ENCODE data around the gene ATP5ME. TPM values are rescaled to one million over a fixed set of nuclear protein-coding genes. Genes with fewer than 3 reads are reported as not detected.

Gene ATP5ME
- total RNA-seq, 6 experiments from 2014 or later: 181 to 374 (median 290) TPM

- Mint-ChIP-seq H3K36me3 (ENCODE audit: low read depth) (peaks cover 17% of the 10 kb centered on the region), H3K9me3 (peaks cover 53% of the 10 kb centered on the region), H3K4me3 (no peak overlapping the region), H3K27me3 (ENCODE audit: insufficient read depth) (no peaks in the 10 kb centered on the region; the same call in none of the 2 replicates), H3K27ac (no peak overlapping the region), H3K4me1 (ENCODE audit: low read depth) (no peaks in the 10 kb centered on the region)
- no peak for DNase-seq
- TF ChIP-seq, protein P1, sequence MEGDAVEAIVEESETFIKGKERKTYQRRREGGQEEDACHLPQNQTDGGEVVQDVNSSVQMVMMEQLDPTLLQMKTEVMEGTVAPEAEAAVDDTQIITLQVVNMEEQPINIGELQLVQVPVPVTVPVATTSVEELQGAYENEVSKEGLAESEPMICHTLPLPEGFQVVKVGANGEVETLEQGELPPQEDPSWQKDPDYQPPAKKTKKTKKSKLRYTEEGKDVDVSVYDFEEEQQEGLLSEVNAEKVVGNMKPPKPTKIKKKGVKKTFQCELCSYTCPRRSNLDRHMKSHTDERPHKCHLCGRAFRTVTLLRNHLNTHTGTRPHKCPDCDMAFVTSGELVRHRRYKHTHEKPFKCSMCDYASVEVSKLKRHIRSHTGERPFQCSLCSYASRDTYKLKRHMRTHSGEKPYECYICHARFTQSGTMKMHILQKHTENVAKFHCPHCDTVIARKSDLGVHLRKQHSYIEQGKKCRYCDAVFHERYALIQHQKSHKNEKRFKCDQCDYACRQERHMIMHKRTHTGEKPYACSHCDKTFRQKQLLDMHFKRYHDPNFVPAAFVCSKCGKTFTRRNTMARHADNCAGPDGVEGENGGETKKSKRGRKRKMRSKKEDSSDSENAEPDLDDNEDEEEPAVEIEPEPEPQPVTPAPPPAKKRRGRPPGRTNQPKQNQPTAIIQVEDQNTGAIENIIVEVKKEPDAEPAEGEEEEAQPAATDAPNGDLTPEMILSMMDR (IDR thresholded peaks at IDR 0.05): no peak
Observed at GRCh38 chr4:656436-657337, 17.4 kb downstream of the ATP5ME start.

DNA sequence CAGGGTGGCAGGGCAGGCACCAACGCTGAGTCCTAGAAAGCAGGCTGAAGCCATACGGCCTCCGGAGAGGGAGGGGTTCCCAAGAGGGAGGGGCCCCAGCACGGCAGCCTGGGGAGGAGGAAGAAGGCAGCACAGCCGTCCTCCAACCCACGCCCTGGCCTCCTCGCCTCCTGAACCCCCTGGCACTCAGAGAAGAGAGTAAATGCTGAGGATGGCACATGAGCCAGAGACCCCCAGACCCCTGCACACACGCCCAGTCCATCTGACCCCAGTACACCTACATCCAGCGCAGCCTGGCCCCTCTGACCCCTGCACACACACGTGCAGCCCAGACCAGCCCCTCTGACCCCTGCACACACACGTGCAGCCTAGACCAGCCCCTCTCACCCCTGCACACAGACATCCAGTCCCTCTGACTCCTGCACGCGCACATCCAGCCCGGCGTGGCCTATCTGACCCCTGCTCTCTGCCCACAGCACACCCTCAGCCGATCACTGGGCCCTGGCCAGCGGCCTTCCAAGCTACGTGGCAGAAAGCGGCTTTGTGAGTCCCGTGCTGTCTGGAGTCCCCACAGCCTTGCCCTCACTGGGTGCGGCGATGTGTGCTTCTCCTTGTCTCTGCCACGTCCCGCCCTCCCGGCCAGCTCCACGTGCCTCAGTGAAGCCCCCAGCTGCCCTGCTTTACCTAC, 18.5 kb downstream of the ATP5ME start:
- peaks cover 53% of the 10 kb centered on the region for H3K9me3 Mint-ChIP-seq
- no peak for DNase-seq
- peaks cover 17% of the 10 kb centered on the region for H3K36me3 Mint-ChIP-seq (ENCODE audit: low read depth)
- no peak overlapping the region for H3K27ac Mint-ChIP-seq
- H3K4me1 Mint-ChIP-seq (ENCODE audit: low read depth): no peaks in the 10 kb centered on the region
- H3K4me3 Mint-ChIP-seq: no peak overlapping the region
- TF ChIP-seq, protein P1 (IDR thresholded peaks at IDR 0.05): no peak
- no peaks in the 10 kb centered on the region; the same call in none of the 2 replicates for H3K27me3 Mint-ChIP-seq (ENCODE audit: insufficient read depth)

- H3K9me3 Mint-ChIP-seq: peaks cover 51% of the 10 kb centered on the region
- no peak overlapping the region for H3K4me3 Mint-ChIP-seq
- no peaks in the 10 kb centered on the region; the same call in none of the 2 replicates for H3K27me3 Mint-ChIP-seq (ENCODE audit: insufficient read depth)
- H3K4me1 Mint-ChIP-seq (ENCODE audit: low read depth): no peaks in the 10 kb centered on the region
- DNase-seq: no peak
- TF ChIP-seq, protein P1 (IDR thresholded peaks at IDR 0.05): no peak
- H3K27ac Mint-ChIP-seq: no peak overlapping the region
- peaks cover 15% of the 10 kb centered on the region for H3K36me3 Mint-ChIP-seq (ENCODE audit: low read depth)
Observed at GRCh38 chr4:654871-655463, 19.1 kb downstream of the ATP5ME start.

- peaks cover 12% of the 10 kb centered on the region for H3K36me3 Mint-ChIP-seq (ENCODE audit: low read depth)
- TF ChIP-seq, protein P1 (IDR thresholded peaks at IDR 0.05): no peak
- H3K4me3 Mint-ChIP-seq: no peak overlapping the region
- no peaks in the 10 kb centered on the region for H3K4me1 Mint-ChIP-seq (ENCODE audit: low read depth)
- H3K27me3 Mint-ChIP-seq (ENCODE audit: insufficient read depth): no peaks in the 10 kb centered on the region; the same call in none of the 2 replicates
- DNase-seq: no peak
- H3K27ac Mint-ChIP-seq: no peak overlapping the region
- peaks cover 46% of the 10 kb centered on the region for H3K9me3 Mint-ChIP-seq
Observed at GRCh38 chr4:654503-654845, 19.6 kb downstream of the ATP5ME start.

DNA sequence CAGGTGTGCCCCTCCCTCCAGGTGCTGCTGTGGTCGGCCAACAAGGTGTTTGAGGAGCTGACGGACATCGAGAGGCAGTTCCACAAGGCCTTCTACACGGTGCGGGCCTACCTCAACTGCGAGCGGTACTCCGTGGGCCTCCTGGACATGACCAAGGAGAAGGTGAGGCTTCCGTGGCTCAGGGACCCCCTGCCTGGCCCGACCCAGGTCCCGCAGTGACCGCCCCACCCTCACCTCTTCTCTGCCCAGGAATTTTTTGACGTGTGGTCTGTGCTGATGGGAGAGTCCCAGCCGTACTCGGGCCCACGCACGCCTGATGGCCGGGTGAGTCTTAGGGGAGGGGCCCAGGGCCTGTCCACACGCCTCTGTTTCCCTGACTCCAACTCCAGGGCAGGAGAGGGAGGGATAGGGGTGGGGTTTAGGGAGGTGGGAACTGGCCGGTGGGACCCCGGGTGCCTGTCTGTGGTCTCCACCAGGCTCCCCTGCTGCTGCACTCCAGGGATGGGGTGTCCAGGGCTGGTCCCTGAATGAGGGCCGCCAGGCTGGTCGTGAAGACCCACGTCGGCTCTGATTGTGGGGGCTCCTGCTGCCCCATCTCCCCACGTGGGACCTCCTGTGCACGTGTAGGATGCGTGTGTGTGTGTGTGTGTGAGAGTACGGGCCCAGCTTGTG, 20.1 kb downstream of the ATP5ME start:
- H3K4me3 Mint-ChIP-seq: no peak overlapping the region
- peaks cover 7% of the 10 kb centered on the region; the same call in 1 of the 2 replicates for H3K36me3 Mint-ChIP-seq (ENCODE audit: low read depth)
- no peak for DNase-seq

More for the DNA sequence above, 20.1 kb downstream of the ATP5ME start:
- H3K9me3 Mint-ChIP-seq: peaks cover 44% of the 10 kb centered on the region
- TF ChIP-seq, protein P1 (IDR thresholded peaks at IDR 0.05): no peak
- no peaks in the 10 kb centered on the region; the same call in none of the 2 replicates for H3K27me3 Mint-ChIP-seq (ENCODE audit: insufficient read depth)
- H3K27ac Mint-ChIP-seq: no peak overlapping the region
- no peaks in the 10 kb centered on the region for H3K4me1 Mint-ChIP-seq (ENCODE audit: low read depth)
